K562 (cell line): ENCODE measurements around the gene ZDHHC5. TPM values are rescaled to one million over a fixed set of nuclear protein-coding genes. Genes with fewer than 3 reads are reported as not detected.

Experiments
- PHB2 ChIP-seq: fragments of 450-650 bp; IDR thresholded peaks from 2 replicates; pipeline ENCODE4 v1.6.1; 2017; ENCODE audit warnings: low read depth
- RFX7 ChIP-seq: fragments of 250-450 bp; sonication (Bioruptor Pico); IDR thresholded peaks from 2 replicates; pipeline ENCODE4 v1.5.1; 2021; ENCODE audit warnings: mild to moderate bottlenecking
- TEAD2 ChIP-seq: fragments of 450-650 bp; IDR thresholded peaks from 2 replicates; pipeline ENCODE4 v1.6.1; 2016; ENCODE audit warnings: missing genetic modification characterization, control low read depth, missing compliant biosample characterization
- ZBTB40 ChIP-seq, 2 experiments: fragments of 450-650 bp in 1 of 2; sonication (generic) in 1 of 2; formaldehyde crosslinking in 1 of 2; IDR thresholded peaks; 2 replicates each; pipeline versions ENCODE4 v1.7.1 to v1.9.0; 2016 to 2022; ENCODE audit warnings: inconsistent platforms in 1 of 2, mild to moderate bottlenecking in 1 of 2, missing genetic modification reagents in 1 of 2
- ZNF280B ChIP-seq: fragments of 250-450 bp; sonication (Bioruptor Pico); IDR thresholded peaks from 2 replicates; pipeline ENCODE4 v1.5.1; 2021; ENCODE audit warnings: mild to moderate bottlenecking
- polyA plus RNA-seq, 8 experiments: library from polyadenylated mRNA; depleted of rRNA in 4 of 8; stranded (reverse) in 5 of 8; unstranded in 3 of 8; fragments of >200 nt; fragmentation: Nextera tagmentation in 2 of 8; fragmentation: Illumina TruSeq in 1 of 8; extraction: Ambion mirVana in 2 of 8; extraction: Trizol in 1 of 8; gene quantifications; 2 replicates each; pipeline versions ENCODE4 v1.2.1 to v1.2.3, GENCODE V29; 2011 to 2014; ENCODE audit warnings: inconsistent platforms in 1 of 8, missing spikeins in 1 of 8
- total RNA-seq, 7 experiments: library from RNA; depleted of rRNA in 6 of 7; stranded (reverse); fragments of >200 nt in 6 of 7; fragmentation: Illumina TruSeq in 2 of 7; extraction: Trizol in 2 of 7; gene quantifications; 2 replicates each; pipeline versions ENCODE4 v1.2.1 to v1.2.3, GENCODE V29; 2011 to 2021; ENCODE audit warnings: low replicate concordance in 1 of 7
- TF ChIP-seq, protein P1 (sequence below): sonication (generic); formaldehyde crosslinking; IDR thresholded peaks from 2 replicates; pipeline ENCODE4 v1.8.1; 2023; ENCODE audit warnings: missing genetic modification reagents, mild to moderate bottlenecking, borderline replicate concordance
- TF ChIP-seq, protein P2 (sequence below): fragments of 450-650 bp; IDR thresholded peaks from 2 replicates; pipeline ENCODE4 v1.6.1; 2016; ENCODE audit warnings: low read depth, mild to moderate bottlenecking, moderate library complexity
- TF ChIP-seq, protein P3 (sequence below): sonication (generic); formaldehyde crosslinking; IDR thresholded peaks from 2 replicates; pipeline ENCODE4 v1.8.1; 2023; ENCODE audit warnings: mild to moderate bottlenecking, missing genetic modification reagents

Gene ZDHHC5
- total and polyA plus RNA-seq, 9 of the 15 experiments (the other 6 are each of a cell fraction or from before 2014, with no cell fraction given): 3.8 to 64.2 (median 35.9) TPM

DNA sequence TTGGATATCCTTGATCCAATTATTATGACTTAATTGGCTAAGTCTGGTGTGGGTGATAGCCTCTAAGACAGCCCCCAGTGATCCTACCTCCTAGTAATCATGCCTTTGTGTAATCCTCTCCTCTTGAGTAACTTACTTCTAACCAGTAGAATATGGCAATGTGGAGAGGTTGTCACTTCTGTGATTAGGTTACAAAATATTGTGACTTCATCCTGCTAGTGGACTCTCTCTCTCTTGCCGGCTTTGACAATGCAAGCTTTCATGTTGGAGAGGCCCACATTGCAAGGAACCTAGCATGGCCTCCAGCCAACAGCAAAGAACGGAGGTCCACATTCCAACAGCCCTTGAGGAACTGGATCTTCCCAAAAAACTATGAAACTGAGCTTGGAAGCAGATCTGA, 37.7 kb upstream of the ZDHHC5 start (continued):
- TF ChIP-seq, protein P1, sequence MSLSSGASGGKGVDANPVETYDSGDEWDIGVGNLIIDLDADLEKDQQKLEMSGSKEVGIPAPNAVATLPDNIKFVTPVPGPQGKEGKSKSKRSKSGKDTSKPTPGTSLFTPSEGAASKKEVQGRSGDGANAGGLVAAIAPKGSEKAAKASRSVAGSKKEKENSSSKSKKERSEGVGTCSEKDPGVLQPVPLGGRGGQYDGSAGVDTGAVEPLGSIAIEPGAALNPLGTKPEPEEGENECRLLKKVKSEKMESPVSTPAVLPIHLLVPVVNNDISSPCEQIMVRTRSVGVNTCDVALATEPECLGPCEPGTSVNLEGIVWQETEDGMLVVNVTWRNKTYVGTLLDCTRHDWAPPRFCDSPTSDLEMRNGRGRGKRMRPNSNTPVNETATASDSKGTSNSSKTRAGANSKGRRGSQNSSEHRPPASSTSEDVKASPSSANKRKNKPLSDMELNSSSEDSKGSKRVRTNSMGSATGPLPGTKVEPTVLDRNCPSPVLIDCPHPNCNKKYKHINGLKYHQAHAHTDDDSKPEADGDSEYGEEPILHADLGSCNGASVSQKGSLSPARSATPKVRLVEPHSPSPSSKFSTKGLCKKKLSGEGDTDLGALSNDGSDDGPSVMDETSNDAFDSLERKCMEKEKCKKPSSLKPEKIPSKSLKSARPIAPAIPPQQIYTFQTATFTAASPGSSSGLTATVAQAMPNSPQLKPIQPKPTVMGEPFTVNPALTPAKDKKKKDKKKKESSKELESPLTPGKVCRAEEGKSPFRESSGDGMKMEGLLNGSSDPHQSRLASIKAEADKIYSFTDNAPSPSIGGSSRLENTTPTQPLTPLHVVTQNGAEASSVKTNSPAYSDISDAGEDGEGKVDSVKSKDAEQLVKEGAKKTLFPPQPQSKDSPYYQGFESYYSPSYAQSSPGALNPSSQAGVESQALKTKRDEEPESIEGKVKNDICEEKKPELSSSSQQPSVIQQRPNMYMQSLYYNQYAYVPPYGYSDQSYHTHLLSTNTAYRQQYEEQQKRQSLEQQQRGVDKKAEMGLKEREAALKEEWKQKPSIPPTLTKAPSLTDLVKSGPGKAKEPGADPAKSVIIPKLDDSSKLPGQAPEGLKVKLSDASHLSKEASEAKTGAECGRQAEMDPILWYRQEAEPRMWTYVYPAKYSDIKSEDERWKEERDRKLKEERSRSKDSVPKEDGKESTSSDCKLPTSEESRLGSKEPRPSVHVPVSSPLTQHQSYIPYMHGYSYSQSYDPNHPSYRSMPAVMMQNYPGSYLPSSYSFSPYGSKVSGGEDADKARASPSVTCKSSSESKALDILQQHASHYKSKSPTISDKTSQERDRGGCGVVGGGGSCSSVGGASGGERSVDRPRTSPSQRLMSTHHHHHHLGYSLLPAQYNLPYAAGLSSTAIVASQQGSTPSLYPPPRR (CRISPR knock-in tag): no peak
- TF ChIP-seq ZBTB40 (IDR thresholded peaks at IDR 0.05) (no peak), ZBTB40 (CRISPR knock-in tag; IDR thresholded peaks at IDR 0.05) (no peak), ZNF280B (CRISPR knock-in tag) (no peak), PHB2 (no peak), TEAD2 (tag) (no peak), RFX7 (no peak)
- TF ChIP-seq, protein P2, sequence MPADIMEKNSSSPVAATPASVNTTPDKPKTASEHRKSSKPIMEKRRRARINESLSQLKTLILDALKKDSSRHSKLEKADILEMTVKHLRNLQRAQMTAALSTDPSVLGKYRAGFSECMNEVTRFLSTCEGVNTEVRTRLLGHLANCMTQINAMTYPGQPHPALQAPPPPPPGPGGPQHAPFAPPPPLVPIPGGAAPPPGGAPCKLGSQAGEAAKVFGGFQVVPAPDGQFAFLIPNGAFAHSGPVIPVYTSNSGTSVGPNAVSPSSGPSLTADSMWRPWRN: no peak
- TF ChIP-seq, protein P3, sequence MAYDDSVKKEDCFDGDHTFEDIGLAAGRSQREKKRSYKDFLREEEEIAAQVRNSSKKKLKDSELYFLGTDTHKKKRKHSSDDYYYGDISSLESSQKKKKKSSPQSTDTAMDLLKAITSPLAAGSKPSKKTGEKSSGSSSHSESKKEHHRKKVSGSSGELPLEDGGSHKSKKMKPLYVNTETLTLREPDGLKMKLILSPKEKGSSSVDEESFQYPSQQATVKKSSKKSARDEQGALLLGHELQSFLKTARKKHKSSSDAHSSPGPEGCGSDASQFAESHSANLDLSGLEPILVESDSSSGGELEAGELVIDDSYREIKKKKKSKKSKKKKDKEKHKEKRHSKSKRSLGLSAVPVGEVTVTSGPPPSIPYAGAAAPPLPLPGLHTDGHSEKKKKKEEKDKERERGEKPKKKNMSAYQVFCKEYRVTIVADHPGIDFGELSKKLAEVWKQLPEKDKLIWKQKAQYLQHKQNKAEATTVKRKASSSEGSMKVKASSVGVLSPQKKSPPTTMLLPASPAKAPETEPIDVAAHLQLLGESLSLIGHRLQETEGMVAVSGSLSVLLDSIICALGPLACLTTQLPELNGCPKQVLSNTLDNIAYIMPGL (CRISPR knock-in tag): no peak
- TF ChIP-seq, all 486 proteins: peak for 0
